ENCODE results near the gene LRRC4C.

LRRC4C gene

DNA sequence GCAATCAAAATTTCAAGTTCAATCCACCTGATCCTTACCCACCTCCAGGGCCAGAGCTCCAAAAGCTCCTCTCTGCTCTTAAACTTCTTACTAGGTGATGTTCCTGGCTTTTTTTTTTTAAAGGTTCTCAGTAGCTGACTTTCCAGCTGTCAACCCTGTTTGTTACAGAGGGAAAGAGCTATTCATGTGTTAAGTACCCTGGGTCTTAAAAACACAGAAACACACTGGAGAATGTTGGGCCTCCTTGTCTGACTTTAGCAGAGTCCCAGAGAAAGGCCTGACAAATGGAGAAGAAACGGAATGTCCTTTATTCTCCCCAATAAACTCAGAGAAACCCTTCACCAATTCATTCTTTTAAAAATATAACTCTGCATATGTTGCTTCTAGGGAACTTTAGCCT, 3.2 kb downstream of the LRRC4C start:
- Histone ChIP-seq H3K27me3 (ENCODE audit: insufficient read depth, low read length, poor library complexity) (no peaks in the 10 kb centered on the region), H3K27ac (ENCODE audit: low read length) (no peak overlapping the region), H3K9me3 (ENCODE audit: insufficient read depth, low read length, severe bottlenecking) (no peaks in the 10 kb centered on the region), H3K79me2 (ENCODE audit: insufficient read depth, low read length) (no peaks in the 10 kb centered on the region), H3K36me3 (ENCODE audit: insufficient read depth, low read length) (no peaks in the 10 kb centered on the region), H2AFZ (ENCODE audit: low read depth, low read length) (no peak overlapping the region), H4K20me1 (ENCODE audit: insufficient read depth, low read length) (no peaks in the 10 kb centered on the region), H3K4me1 (ENCODE audit: insufficient read depth, low read length) (no peaks in the 10 kb centered on the region), H3K4me2 (ENCODE audit: insufficient read depth, low read length) (no peak overlapping the region), H3K9ac (ENCODE audit: low read depth, low read length) (no peak overlapping the region), H3K4me3 (ENCODE audit: low read depth in 1 of 2, low read length in 2 of 2) (no peak overlapping the region)
- DNase-seq: no peak
- TF ChIP-seq, protein P1, sequence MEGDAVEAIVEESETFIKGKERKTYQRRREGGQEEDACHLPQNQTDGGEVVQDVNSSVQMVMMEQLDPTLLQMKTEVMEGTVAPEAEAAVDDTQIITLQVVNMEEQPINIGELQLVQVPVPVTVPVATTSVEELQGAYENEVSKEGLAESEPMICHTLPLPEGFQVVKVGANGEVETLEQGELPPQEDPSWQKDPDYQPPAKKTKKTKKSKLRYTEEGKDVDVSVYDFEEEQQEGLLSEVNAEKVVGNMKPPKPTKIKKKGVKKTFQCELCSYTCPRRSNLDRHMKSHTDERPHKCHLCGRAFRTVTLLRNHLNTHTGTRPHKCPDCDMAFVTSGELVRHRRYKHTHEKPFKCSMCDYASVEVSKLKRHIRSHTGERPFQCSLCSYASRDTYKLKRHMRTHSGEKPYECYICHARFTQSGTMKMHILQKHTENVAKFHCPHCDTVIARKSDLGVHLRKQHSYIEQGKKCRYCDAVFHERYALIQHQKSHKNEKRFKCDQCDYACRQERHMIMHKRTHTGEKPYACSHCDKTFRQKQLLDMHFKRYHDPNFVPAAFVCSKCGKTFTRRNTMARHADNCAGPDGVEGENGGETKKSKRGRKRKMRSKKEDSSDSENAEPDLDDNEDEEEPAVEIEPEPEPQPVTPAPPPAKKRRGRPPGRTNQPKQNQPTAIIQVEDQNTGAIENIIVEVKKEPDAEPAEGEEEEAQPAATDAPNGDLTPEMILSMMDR (IDR thresholded peaks at IDR 0.05; ENCODE audit: borderline replicate concordance, extremely low read depth, low read length, poor library complexity, severe bottlenecking): no peak
- no peak for TF ChIP-seq EZH2 (IDR thresholded peaks at IDR 0.05; ENCODE audit: borderline replicate concordance, low read depth, low read length, severe bottlenecking)
- ATAC-seq (ENCODE audit: insufficient read depth, low read depth): no peak

DNA sequence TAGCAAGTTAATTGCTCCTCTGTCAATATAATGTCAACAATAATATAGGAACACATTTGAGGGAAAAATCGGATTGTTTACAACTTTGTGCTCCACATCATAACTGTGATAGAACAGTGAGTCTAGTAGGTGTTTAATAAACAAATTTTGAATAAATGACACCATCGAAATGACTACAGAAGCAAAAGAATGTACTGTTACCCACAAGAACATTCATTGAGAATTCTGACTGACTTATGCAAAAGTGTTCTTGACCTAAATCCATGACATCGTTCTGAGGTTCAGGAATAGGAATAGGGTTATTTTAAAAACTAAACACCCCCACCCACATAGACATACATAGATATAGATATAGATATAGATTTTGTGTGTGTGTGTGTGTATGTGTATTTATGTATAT, 8.4 kb downstream of the LRRC4C start:
- no peak overlapping the region for H2AFZ ChIP-seq (ENCODE audit: low read depth, low read length)
- no peak overlapping the region for H3K4me2 ChIP-seq (ENCODE audit: insufficient read depth, low read length)
- H4K20me1 ChIP-seq (ENCODE audit: insufficient read depth, low read length): no peaks in the 10 kb centered on the region
- H3K4me1 ChIP-seq (ENCODE audit: insufficient read depth, low read length): no peaks in the 10 kb centered on the region
- ATAC-seq (ENCODE audit: insufficient read depth, low read depth) (no peak), DNase-seq (no peak)
- H3K27me3 ChIP-seq (ENCODE audit: insufficient read depth, low read length, poor library complexity): no peaks in the 10 kb centered on the region
- H3K9ac ChIP-seq (ENCODE audit: low read depth, low read length): no peak overlapping the region
- no peaks in the 10 kb centered on the region for H3K9me3 ChIP-seq (ENCODE audit: insufficient read depth, low read length, severe bottlenecking)
- H3K36me3 ChIP-seq (ENCODE audit: insufficient read depth, low read length): no peaks in the 10 kb centered on the region
- no peaks in the 10 kb centered on the region for H3K79me2 ChIP-seq (ENCODE audit: insufficient read depth, low read length)
- TF ChIP-seq, protein P1 (IDR thresholded peaks at IDR 0.05; ENCODE audit: borderline replicate concordance, extremely low read depth, low read length, poor library complexity, severe bottlenecking): no peak
- no peak overlapping the region for H3K4me3 ChIP-seq (ENCODE audit: low read depth in 1 of 2, low read length in 2 of 2)
- H3K27ac ChIP-seq (ENCODE audit: low read length): no peak overlapping the region

DNA sequence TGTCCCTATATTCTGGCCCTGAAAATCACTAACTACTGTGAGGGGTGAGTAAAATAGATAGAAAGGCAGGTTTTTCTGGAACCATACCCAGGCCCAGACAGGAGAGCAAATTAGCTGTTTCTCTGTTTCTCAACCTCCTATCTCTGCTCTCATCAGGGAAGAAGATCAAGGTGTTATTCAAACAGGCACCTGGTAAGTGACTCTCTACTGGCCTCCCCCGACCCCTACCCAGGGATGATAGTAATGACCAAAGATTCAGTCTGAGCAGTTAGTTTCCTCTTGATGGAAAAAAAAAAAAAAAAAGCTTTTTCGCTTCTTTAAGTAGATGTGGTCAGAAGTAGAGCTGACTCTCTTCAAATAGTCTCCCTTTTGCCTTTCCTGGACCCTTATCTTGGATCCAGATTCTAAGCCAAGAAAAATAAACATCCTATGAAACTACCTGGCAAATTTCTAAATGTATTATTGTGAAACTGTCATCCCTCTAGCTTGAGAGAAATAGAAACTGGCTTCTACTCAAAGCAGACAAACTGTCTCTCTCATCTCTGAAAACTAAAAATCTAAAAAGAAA, 9.9 kb downstream of the LRRC4C start:
- no peaks in the 10 kb centered on the region for H3K9me3 ChIP-seq (ENCODE audit: insufficient read depth, low read length, severe bottlenecking)
- no peak for ATAC-seq (ENCODE audit: insufficient read depth, low read depth)
- H3K4me1 ChIP-seq (ENCODE audit: insufficient read depth, low read length): no peaks in the 10 kb centered on the region
- no peaks in the 10 kb centered on the region for H3K27me3 ChIP-seq (ENCODE audit: insufficient read depth, low read length, poor library complexity)
- H3K79me2 ChIP-seq (ENCODE audit: insufficient read depth, low read length): no peaks in the 10 kb centered on the region
- TF ChIP-seq, protein P1 (IDR thresholded peaks at IDR 0.05; ENCODE audit: borderline replicate concordance, extremely low read depth, low read length, poor library complexity, severe bottlenecking): no peak
- no peak overlapping the region for H3K27ac ChIP-seq (ENCODE audit: low read length)
- H2AFZ ChIP-seq (ENCODE audit: low read depth, low read length): no peak overlapping the region
- no peak overlapping the region for H3K4me3 ChIP-seq (ENCODE audit: low read depth in 1 of 2, low read length in 2 of 2)
- no peaks in the 10 kb centered on the region for H3K36me3 ChIP-seq (ENCODE audit: insufficient read depth, low read length)
- no peaks in the 10 kb centered on the region for H4K20me1 ChIP-seq (ENCODE audit: insufficient read depth, low read length)
- DNase-seq: no peak
- H3K4me2 ChIP-seq (ENCODE audit: insufficient read depth, low read length): no peak overlapping the region
- H3K9ac ChIP-seq (ENCODE audit: low read depth, low read length): no peak overlapping the region

DNA sequence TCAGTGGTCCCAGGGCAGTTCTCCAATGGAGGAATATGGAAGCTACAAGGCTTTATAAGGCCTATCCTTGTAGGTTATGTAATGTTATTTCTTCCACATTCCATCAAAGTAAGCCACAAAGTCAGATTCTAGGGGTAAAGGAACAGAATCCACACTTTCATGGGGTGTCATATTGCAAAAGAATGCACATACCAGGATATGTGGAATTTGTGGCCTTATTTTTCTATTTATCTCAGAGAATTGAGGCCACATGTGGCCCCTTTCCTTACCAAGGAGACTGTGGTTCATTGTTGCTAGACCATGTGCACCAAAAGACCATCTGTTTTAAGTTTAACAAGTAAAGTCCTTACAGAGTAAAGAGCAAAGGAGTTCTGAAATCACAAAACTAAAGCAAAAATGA, 12.9 kb downstream of the LRRC4C start:
- Histone ChIP-seq H3K27me3 (ENCODE audit: insufficient read depth, low read length, poor library complexity) (no peaks in the 10 kb centered on the region), H3K4me3 (ENCODE audit: low read depth in 1 of 2, low read length in 2 of 2) (no peak overlapping the region), H3K4me2 (ENCODE audit: insufficient read depth, low read length) (no peak overlapping the region), H3K36me3 (ENCODE audit: insufficient read depth, low read length) (no peaks in the 10 kb centered on the region), H4K20me1 (ENCODE audit: insufficient read depth, low read length) (no peaks in the 10 kb centered on the region), H3K9me3 (ENCODE audit: insufficient read depth, low read length, severe bottlenecking) (no peaks in the 10 kb centered on the region), H3K27ac (ENCODE audit: low read length) (no peak overlapping the region), H3K79me2 (ENCODE audit: insufficient read depth, low read length) (no peaks in the 10 kb centered on the region), H2AFZ (ENCODE audit: low read depth, low read length) (no peak overlapping the region), H3K4me1 (ENCODE audit: insufficient read depth, low read length) (no peaks in the 10 kb centered on the region), H3K9ac (ENCODE audit: low read depth, low read length) (no peak overlapping the region)
- ATAC-seq (ENCODE audit: insufficient read depth, low read depth) (no peak), DNase-seq (no peak)
- TF ChIP-seq EZH2 (IDR thresholded peaks at IDR 0.05; ENCODE audit: borderline replicate concordance, low read depth, low read length, severe bottlenecking): no peak
- TF ChIP-seq, protein P1 (IDR thresholded peaks at IDR 0.05; ENCODE audit: borderline replicate concordance, extremely low read depth, low read length, poor library complexity, severe bottlenecking): no peak
